Bronchial epithelial cell (primary cell): ENCODE measurements around the gene SLC8A1. TPM values are rescaled to one million over a fixed set of nuclear protein-coding genes. Genes with fewer than 3 reads are reported as not detected.
A peak's percentile ranks its signal among the peaks of the same experiment; 100 is the strongest.

ENCODE experiments used
- DNase-seq: peaks from one replicate; pipeline ENCODE4 v3.0.0-alpha.2; 2010; ENCODE audit warnings: low read depth
- FAIRE-seq: peaks from 2 replicates; lab custom pipeline; 2011; peaks lifted over from hg19 to GRCh38; lab: Jason Lieb, UNC
- H3K27me3 ChIP-seq: 2 replicates; pipeline ENCODE4 v1.5.1; 2011; ENCODE audit warnings: low read length; ENCODE audit not compliant: control insufficient read depth, insufficient read depth
- H3K36me3 ChIP-seq: 2 replicates; pipeline ENCODE4 v1.5.1; 2011; ENCODE audit warnings: low read length; ENCODE audit not compliant: control insufficient read depth, insufficient read depth
- H3K4me3 ChIP-seq: 2 replicates; pipeline ENCODE4 v1.5.1; 2011; ENCODE audit warnings: mild to moderate bottlenecking, low read depth, low read length, control low read depth
- CTCF ChIP-seq: IDR thresholded peaks from 2 replicates; pipeline ENCODE4 v1.5.1; 2011; ENCODE audit warnings: mild to moderate bottlenecking, moderate library complexity, low read length, control low read depth, inconsistent platforms; ENCODE audit not compliant: insufficient read depth, severe bottlenecking
- total RNA-seq: library from RNA; depleted of rRNA; stranded (reverse); fragments of >200 nt; gene quantifications from 2 replicates; pipeline ENCODE4 v1.2.1, GENCODE V29; 2014

SLC8A1 gene
- total RNA-seq, 1 donor from 2014 or later, result 3.7 TPM

GRCh38 chr2:40109381-40109780 is 342.5 kb downstream of the SLC8A1 start:
- Histone ChIP-seq H3K36me3 (no peaks in the 10 kb centered on the region), H3K27me3 (no peaks in the 10 kb centered on the region), H3K4me3 (no peak overlapping the region)
- FAIRE-seq (no peak), DNase-seq (no peak)
- no peak for TF ChIP-seq CTCF

DNA sequence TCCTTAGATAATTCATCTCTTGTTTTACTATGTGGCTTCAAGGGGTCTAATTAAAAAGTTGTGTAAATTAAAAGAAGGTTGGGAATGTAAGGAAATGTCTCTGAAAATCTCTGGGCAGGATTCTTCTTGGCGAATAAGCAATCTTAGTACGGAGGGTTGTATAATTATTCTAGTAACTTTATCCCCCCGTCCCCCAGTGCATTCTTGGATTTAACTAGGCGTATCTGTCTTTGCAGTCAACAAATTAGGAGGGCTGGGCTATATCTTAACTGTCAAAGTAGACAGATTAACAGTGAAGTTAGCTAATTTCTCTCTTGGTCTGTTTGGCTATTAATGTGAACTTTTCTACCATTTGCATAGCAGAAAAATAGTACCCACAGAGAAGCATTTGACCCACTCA is 343.0 kb downstream of the SLC8A1 start:
- no peak overlapping the region for H3K4me3 ChIP-seq
- no peak for FAIRE-seq
- no peak for TF ChIP-seq CTCF
- no peaks in the 10 kb centered on the region for H3K27me3 ChIP-seq
- no peaks in the 10 kb centered on the region for H3K36me3 ChIP-seq
- no peak for DNase-seq

DNA sequence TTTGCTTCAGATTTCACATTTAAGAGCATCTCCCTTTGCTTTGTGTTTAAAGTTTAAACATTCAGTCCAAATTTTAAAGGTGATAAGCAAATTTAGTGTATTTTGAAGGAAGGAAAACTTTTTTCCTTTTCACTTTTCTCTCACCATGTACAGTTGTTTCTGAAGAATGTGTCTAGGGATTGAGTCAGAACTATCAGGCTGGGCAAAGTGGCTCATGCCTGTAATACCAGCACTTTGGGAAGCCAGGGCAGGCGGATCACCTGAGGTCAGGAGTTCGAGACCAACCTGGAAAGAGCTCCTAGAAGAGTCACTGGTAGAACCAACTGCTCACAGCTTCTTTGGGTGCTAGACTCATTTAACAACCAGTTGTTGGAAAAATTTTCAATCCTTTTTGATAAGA is 345.8 kb downstream of the SLC8A1 start:
- Histone ChIP-seq H3K36me3 (no peaks in the 10 kb centered on the region), H3K27me3 (no peaks in the 10 kb centered on the region), H3K4me3 (no peak overlapping the region)
- TF ChIP-seq CTCF, result no peak
- FAIRE-seq, result no peak
- DNase-seq, result peak; percentile 26

GRCh38 chr2:40105593-40105992 is 346.3 kb downstream of the SLC8A1 start:
- no peak for TF ChIP-seq CTCF
- Histone ChIP-seq H3K36me3 (no peaks in the 10 kb centered on the region), H3K27me3 (no peaks in the 10 kb centered on the region), H3K4me3 (no peak overlapping the region)
- DNase-seq (peak; percentile 38), FAIRE-seq (no peak)

DNA sequence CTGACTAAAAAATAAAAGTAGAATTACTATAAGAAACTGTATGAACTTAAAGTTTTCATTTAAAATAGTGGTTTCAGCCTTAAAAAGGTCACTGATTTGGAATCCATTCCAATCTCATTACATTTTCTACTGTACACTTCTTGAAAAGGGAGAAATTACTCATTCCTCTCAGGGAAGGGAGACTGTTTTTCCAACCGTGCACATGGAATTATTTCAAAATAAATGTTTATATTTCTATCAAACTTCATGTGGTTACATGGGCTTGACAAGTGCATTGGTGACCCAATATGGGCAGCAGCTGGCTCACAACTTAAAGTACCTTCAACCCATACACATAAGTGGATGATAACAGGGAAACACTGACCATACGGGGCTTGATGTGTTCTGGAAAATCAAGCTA is 348.3 kb downstream of the SLC8A1 start:
- Histone ChIP-seq H3K36me3 (no peaks in the 10 kb centered on the region), H3K4me3 (no peak overlapping the region), H3K27me3 (no peaks in the 10 kb centered on the region)
- FAIRE-seq (no peak), DNase-seq (peak; percentile 43)
- no peak for TF ChIP-seq CTCF

DNA sequence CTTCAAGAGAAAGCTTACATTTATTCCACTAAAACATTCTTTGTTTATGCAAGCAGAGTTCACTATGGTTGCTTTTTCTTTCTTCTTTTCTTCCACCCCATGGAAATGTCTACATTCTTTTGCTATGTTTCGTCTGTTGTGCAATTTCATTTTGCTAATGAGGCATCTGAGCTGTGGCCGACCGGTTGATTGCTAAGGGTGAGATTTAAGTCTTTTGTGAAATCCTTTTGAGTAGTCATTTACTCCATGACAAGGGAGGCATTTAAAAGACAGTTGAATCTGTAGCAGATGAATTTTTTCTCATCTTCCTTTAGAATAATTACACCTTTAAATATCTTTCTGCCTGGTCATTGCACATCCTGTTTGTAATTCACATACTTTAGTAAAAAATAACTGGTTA is 348.7 kb downstream of the SLC8A1 start:
- no peaks in the 10 kb centered on the region for H3K27me3 ChIP-seq
- H3K4me3 ChIP-seq, result no peak overlapping the region
- FAIRE-seq, result no peak
- peak; percentile 87 for DNase-seq
- no peaks in the 10 kb centered on the region for H3K36me3 ChIP-seq
- TF ChIP-seq CTCF, result no peak
